ENCODE results near the gene CTNNA3. TPM values are rescaled to one million over a fixed set of nuclear protein-coding genes. Genes with fewer than 3 reads are reported as not detected.

The CTNNA3 gene
- polyA plus RNA-seq, 6 donors from 2014 or later, result 0.38 to 1.2 TPM; not detected in 4

DNA sequence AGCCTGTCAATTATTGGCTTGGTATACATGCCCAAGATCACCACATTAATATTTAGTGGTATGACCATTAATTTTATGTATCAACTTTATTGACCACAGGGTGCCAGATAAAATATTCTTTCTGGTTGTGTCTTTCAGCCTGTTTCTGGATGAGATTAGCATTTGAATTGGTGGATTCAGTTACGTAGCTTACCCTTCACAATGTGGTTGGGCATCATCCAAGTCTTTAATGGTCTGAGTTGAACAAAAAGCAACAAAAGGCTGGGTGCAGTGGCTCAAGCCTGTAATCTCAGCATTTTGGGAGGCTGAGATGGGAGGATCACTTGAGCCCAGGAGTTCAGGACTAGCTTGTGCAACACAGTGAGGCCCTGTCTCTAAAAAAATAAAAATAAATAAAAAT is 1472.3 kb downstream of the CTNNA3 start:
- Mint-ChIP-seq H3K27ac (no peak overlapping the region), H3K36me3 (no peaks in the 10 kb centered on the region), H3K4me3 (no peak overlapping the region), H3K4me1 (no peaks in the 10 kb centered on the region), H3K9me3 (peaks cover 0 to 17% (median 11%) of the 10 kb centered on the region in 7 donors), H3K27me3 (no peaks in the 10 kb centered on the region)
- no peak for DNase-seq
- ATAC-seq (ENCODE audit: low read depth in 2 of 2), result no peak

- peaks cover 0 to 10% (median 6%) of the 10 kb centered on the region in 7 donors for H3K9me3 Mint-ChIP-seq
- no peaks in the 10 kb centered on the region for H3K36me3 Mint-ChIP-seq
- H3K4me1 Mint-ChIP-seq, result no peaks in the 10 kb centered on the region
- ATAC-seq (ENCODE audit: low read depth in 2 of 2), result no peak
- DNase-seq, result no peak
- H3K27ac Mint-ChIP-seq, result no peak overlapping the region
- no peaks in the 10 kb centered on the region for H3K27me3 Mint-ChIP-seq
- H3K4me3 Mint-ChIP-seq, result no peak overlapping the region
These were observed 1473.4 kb downstream of the CTNNA3 start for GRCh38 chr10:66222462-66223046.

- Mint-ChIP-seq H3K27ac (no peak overlapping the region), H3K27me3 (no peaks in the 10 kb centered on the region), H3K9me3 (peaks cover 0 to 9% (median 2%) of the 10 kb centered on the region in 7 donors), H3K4me3 (no peak overlapping the region), H3K4me1 (no peaks in the 10 kb centered on the region), H3K36me3 (no peaks in the 10 kb centered on the region)
- DNase-seq (no peak), ATAC-seq (ENCODE audit: low read depth in 2 of 2) (no peak)
These were observed 1476.9 kb downstream of the CTNNA3 start for GRCh38 chr10:66218981-66219587.

GRCh38 chr10:66218289-66218688 is 1477.7 kb downstream of the CTNNA3 start:
- H3K27ac Mint-ChIP-seq, result no peak overlapping the region
- DNase-seq (no peak), ATAC-seq (ENCODE audit: low read depth in 2 of 2) (no peak)
- no peaks in the 10 kb centered on the region for H3K27me3 Mint-ChIP-seq
- H3K4me1 Mint-ChIP-seq, result no peaks in the 10 kb centered on the region
- no peak overlapping the region for H3K4me3 Mint-ChIP-seq
- H3K36me3 Mint-ChIP-seq, result no peaks in the 10 kb centered on the region
- H3K9me3 Mint-ChIP-seq, result peaks cover 0 to 9% (median 2%) of the 10 kb centered on the region in 7 donors

GRCh38 chr10:66215920-66216319 is 1480.1 kb downstream of the CTNNA3 start:
- Mint-ChIP-seq H3K27me3 (no peaks in the 10 kb centered on the region), H3K4me3 (no peak overlapping the region)
- no peak for ATAC-seq (ENCODE audit: low read depth in 2 of 2)

DNA sequence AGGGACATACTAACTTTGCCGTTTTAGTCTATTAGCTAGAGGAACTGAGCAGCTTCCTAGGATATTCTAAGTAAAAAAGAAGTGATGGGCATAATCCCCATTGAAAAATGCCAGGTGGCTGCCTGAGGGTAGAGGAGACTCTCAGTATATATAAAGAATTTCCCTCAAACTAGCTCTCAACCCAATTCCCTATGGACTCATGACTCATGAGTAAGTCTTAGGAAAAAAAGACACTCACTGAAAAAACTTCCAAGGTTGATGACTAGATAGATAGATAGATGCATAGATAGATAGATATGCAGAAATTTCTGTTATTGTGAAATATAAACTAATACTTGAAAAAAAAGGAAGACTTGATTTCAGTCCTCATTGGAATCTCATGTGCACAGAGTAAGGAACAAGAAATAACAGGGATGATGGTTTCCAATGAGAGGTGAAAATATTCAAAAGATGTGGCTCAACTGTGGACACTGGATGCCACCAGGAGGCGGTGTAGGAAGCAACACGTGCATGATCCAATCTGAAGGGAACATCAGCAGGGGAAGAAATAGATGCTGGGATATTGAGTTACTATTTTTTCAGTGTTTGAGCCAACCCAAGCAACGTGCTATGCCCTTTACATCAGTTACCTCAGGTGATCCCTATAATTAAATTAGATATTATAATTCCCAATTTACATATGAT is 1481.1 kb downstream of the CTNNA3 start:
- DNase-seq (no peak), ATAC-seq (ENCODE audit: low read depth in 2 of 2) (no peak)
- Mint-ChIP-seq H3K27me3 (no peaks in the 10 kb centered on the region), H3K9me3 (peaks cover 0 to 9% (median 3%) of the 10 kb centered on the region in 7 donors), H3K36me3 (no peaks in the 10 kb centered on the region), H3K4me3 (no peak overlapping the region), H3K4me1 (no peaks in the 10 kb centered on the region), H3K27ac (no peak overlapping the region)

More at GRCh38 chr10:66215920-66216319, 1480.1 kb downstream of the CTNNA3 start:
- DNase-seq, result no peak
- H3K4me1 Mint-ChIP-seq, result no peaks in the 10 kb centered on the region
- peaks cover 0 to 9% (median 3%) of the 10 kb centered on the region in 7 donors for H3K9me3 Mint-ChIP-seq
- H3K36me3 Mint-ChIP-seq, result no peaks in the 10 kb centered on the region
- H3K27ac Mint-ChIP-seq, result no peak overlapping the region

GRCh38 chr10:66209025-66209424 is 1487.0 kb downstream of the CTNNA3 start:
- Mint-ChIP-seq H3K36me3 (no peaks in the 10 kb centered on the region), H3K27ac (no peak overlapping the region), H3K27me3 (no peaks in the 10 kb centered on the region), H3K4me1 (no peaks in the 10 kb centered on the region), H3K9me3 (peaks cover 0 to 1% (median 0%) of the 10 kb centered on the region in 7 donors), H3K4me3 (no peak overlapping the region)
- ATAC-seq (ENCODE audit: low read depth in 2 of 2), result no peak
- no peak for DNase-seq

DNA sequence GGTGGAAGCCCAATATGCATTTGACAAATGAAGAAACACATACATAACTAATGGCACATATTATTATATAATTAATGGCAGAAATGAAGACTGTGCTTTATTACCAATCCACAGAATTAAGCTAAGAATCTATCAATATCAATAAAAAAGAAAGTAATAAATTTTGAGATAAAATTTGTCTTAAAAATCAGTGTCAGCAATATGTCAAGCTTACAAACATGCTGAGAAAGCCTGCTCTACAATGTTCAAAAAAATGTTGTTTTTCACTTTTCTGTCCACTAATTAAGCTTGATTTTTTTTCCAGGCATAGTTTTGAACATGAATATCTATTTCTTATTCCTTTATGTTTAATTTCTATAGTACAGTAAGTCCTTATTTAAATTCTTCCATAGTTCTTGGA is 1491.2 kb downstream of the CTNNA3 start:
- H3K27me3 Mint-ChIP-seq, result no peaks in the 10 kb centered on the region
- H3K9me3 Mint-ChIP-seq, result peaks cover 0 to 1% (median 0%) of the 10 kb centered on the region in 7 donors
- no peaks in the 10 kb centered on the region for H3K36me3 Mint-ChIP-seq
- H3K4me1 Mint-ChIP-seq, result no peaks in the 10 kb centered on the region
- no peak overlapping the region for H3K27ac Mint-ChIP-seq
- no peak for DNase-seq
- H3K4me3 Mint-ChIP-seq, result no peak overlapping the region
- no peak for ATAC-seq (ENCODE audit: low read depth in 2 of 2)

GRCh38 chr10:66202101-66202500 is 1493.9 kb downstream of the CTNNA3 start:
- Mint-ChIP-seq H3K4me1 (no peaks in the 10 kb centered on the region), H3K9me3 (peaks cover 0 to 1% (median 0%) of the 10 kb centered on the region in 7 donors), H3K27me3 (no peaks in the 10 kb centered on the region), H3K27ac (no peak overlapping the region), H3K4me3 (no peak overlapping the region), H3K36me3 (no peaks in the 10 kb centered on the region)
- ATAC-seq (ENCODE audit: low read depth in 2 of 2) (no peak), DNase-seq (no peak)

- Mint-ChIP-seq H3K9me3 (no peaks in the 10 kb centered on the region), H3K4me1 (no peaks in the 10 kb centered on the region), H3K27ac (no peak overlapping the region), H3K27me3 (no peaks in the 10 kb centered on the region), H3K4me3 (no peak overlapping the region), H3K36me3 (no peaks in the 10 kb centered on the region)
- ATAC-seq (ENCODE audit: low read depth in 2 of 2), result no peak
- no peak for DNase-seq
These were observed 1503.7 kb downstream of the CTNNA3 start for GRCh38 chr10:66192162-66192831.

DNA sequence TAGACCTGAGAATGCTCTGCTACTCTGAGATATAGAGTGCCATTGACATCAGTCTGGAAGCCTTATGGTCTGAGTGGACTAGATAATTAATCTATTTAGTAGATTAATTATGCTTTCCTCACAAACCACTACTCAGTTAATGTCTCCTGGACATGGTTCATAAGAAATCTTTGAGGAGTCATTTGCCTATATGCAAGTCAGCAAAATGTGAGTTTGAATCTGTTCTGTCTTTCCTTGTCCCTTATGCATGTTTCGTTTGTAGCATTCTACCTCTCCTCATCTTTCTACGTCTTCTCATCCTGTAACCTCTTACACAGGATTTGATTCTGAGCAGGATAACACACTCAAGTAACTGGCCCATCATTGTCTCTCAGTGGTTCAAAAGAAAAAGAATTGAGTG is 1505.6 kb downstream of the CTNNA3 start:
- H3K4me1 Mint-ChIP-seq, result no peaks in the 10 kb centered on the region

DNA sequence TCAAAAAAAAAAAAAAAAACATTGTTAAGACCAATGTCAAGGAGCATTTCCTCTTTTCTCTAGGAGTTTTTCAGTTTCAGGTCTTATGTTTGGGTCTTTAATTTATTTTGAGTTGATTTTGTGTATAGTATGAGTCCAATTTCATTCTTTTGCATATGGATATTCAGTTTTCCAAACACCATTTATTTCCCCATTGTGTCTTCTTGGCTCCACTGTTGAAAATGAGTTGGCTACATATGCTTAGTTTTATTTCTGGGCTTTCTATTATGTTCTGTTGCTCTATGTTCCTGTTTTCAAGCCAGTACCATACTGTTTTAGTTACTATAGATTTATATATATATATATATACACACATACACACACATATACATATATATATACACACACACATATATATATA is 1506.7 kb downstream of the CTNNA3 start:
- no peaks in the 10 kb centered on the region for H3K9me3 Mint-ChIP-seq
- H3K27me3 Mint-ChIP-seq, result no peaks in the 10 kb centered on the region
- no peaks in the 10 kb centered on the region for H3K4me1 Mint-ChIP-seq
- H3K27ac Mint-ChIP-seq, result no peak overlapping the region
- no peak overlapping the region for H3K4me3 Mint-ChIP-seq
- no peak for ATAC-seq (ENCODE audit: low read depth in 2 of 2)
- no peak for DNase-seq
- H3K36me3 Mint-ChIP-seq, result no peaks in the 10 kb centered on the region

More for the DNA sequence above, 1505.6 kb downstream of the CTNNA3 start:
- Mint-ChIP-seq H3K27me3 (no peaks in the 10 kb centered on the region), H3K27ac (no peak overlapping the region), H3K4me3 (no peak overlapping the region), H3K36me3 (no peaks in the 10 kb centered on the region), H3K9me3 (no peaks in the 10 kb centered on the region)
- ATAC-seq (ENCODE audit: low read depth in 2 of 2), result no peak
- DNase-seq, result no peak

DNA sequence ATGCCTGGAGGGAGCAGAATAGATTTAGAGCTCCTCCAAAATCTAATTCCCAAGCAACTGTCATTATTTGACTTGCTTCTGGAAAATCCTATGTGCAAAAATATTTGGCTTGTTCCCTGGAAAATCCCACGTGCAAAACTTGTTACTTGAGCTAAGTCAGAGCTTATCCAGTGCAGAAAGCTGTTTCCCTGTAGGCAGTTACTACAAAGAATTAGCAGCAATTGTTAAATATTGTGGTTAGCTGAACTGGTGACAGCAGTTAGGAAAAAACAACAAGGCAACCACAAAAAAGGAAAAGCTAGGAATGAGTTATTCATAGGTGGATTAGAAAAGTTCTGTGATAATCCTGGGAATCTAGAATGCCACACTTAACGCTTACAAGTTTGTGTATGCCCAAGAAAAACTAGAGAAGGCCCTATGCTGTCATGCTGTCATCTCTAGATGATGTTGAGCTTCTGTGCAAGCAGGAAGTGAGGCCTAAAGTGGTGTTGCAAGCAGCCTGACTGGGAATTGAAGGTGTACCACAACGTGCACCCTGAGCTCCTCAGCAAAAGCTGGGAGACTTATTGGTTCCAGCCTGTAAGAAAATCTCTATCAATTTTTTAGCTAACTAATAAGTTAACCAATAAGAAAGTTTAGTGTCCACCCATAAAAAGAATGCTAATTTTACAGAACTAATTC is 1508.8 kb downstream of the CTNNA3 start:
- DNase-seq (no peak), ATAC-seq (ENCODE audit: low read depth in 2 of 2) (no peak)
- no peaks in the 10 kb centered on the region for H3K4me1 Mint-ChIP-seq
- H3K4me3 Mint-ChIP-seq, result no peak overlapping the region
- H3K9me3 Mint-ChIP-seq, result no peaks in the 10 kb centered on the region
- no peaks in the 10 kb centered on the region for H3K27me3 Mint-ChIP-seq
- no peak overlapping the region for H3K27ac Mint-ChIP-seq
- no peaks in the 10 kb centered on the region for H3K36me3 Mint-ChIP-seq
